K562 (cell line): Measurements from ENCODE around the gene TBX10. TPM values are rescaled to one million over a fixed set of nuclear protein-coding genes. Genes with fewer than 3 reads are reported as not detected.

Source experiments
- BRF1 ChIP-seq: IDR thresholded peaks from 3 replicates; pipeline ENCODE4 v1.6.1; 2011; ENCODE audit warnings: borderline replicate concordance, mild to moderate bottlenecking; ENCODE audit not compliant: insufficient read length; ENCODE audit errors: extremely low read depth
- CAMTA2 ChIP-seq: fragments of 250-450 bp; sonication (Bioruptor Pico); conservative IDR thresholded peaks from 2 replicates; pipeline ENCODE4 v1.5.1; 2022
- DIDO1 ChIP-seq: fragments of 450-650 bp; IDR thresholded peaks from 2 replicates; pipeline ENCODE4 v1.6.1; 2016; ENCODE audit warnings: low read depth, missing biosample characterization, missing genetic modification characterization
- EZH2 ChIP-seq: IDR thresholded peaks from 2 replicates; pipeline ENCODE4 v1.6.1; 2012; ENCODE audit warnings: low read depth, mild to moderate bottlenecking, inconsistent platforms, low read length, borderline replicate concordance
- KHSRP ChIP-seq: fragments of 450-650 bp; IDR thresholded peaks from 2 replicates; pipeline ENCODE4 v1.6.1; 2017
- MCM7 ChIP-seq, 2 experiments: fragments of 450-650 bp; IDR thresholded peaks; 2 replicates each; pipeline ENCODE4 v1.6.1; 2016 to 2018
- MTA3 ChIP-seq: fragments of 450-650 bp; formaldehyde crosslinking; IDR thresholded peaks from 2 replicates; pipeline ENCODE4 v1.6.1; 2017; ENCODE audit warnings: mild to moderate bottlenecking, borderline replicate concordance
- NR2C1 ChIP-seq, 2 experiments: fragments of 450-650 bp; IDR thresholded peaks; 2 replicates each; pipeline ENCODE4 v1.6.1; 2017; ENCODE audit warnings: mild to moderate bottlenecking in 2 of 2, antibody characterized with exemption in 1 of 2, inconsistent platforms in 1 of 2, missing compliant biosample characterization in 1 of 2, missing genetic modification characterization in 1 of 2
- SRF ChIP-seq, 2 experiments: fragments of 250-450, 450-650 bp in 1 of 2; sonication (Bioruptor Pico) in 1 of 2; sonication (generic) in 1 of 2; formaldehyde crosslinking; IDR thresholded peaks; 2 replicates each; pipeline versions ENCODE4 v1.5.0 to v1.5.1; 2020 to 2022; ENCODE audit warnings: mild to moderate bottlenecking in 1 of 2, missing genetic modification reagents in 1 of 2
- TAF15 ChIP-seq: fragments of 200-400 bp; formaldehyde crosslinking; IDR thresholded peaks from 2 replicates; pipeline ENCODE4 v1.6.1; 2017; ENCODE audit warnings: mild to moderate bottlenecking, low read depth, low read length, moderate library complexity
- TGIF2 ChIP-seq: sonication (generic); formaldehyde crosslinking; IDR thresholded peaks from 2 replicates; pipeline ENCODE4 v1.8.1; 2022; ENCODE audit warnings: mild to moderate bottlenecking, missing genetic modification reagents, moderate library complexity
- ZNF695 ChIP-seq: fragments of 450-650 bp; formaldehyde crosslinking; IDR thresholded peaks from 2 replicates; pipeline ENCODE4 v1.4.0; 2020; ENCODE audit warnings: mild to moderate bottlenecking, moderate library complexity
- ZNF696 ChIP-seq: fragments of 250-450 bp; sonication (Bioruptor Pico); conservative IDR thresholded peaks from 2 replicates; pipeline ENCODE4 v1.4.0; 2020; ENCODE audit warnings: mild to moderate bottlenecking, moderate library complexity
- polyA plus RNA-seq, 8 experiments: library from polyadenylated mRNA; depleted of rRNA in 4 of 8; stranded (reverse) in 5 of 8; unstranded in 3 of 8; fragments of >200 nt; fragmentation: Nextera tagmentation in 2 of 8; fragmentation: Illumina TruSeq in 1 of 8; extraction: Ambion mirVana in 2 of 8; extraction: Trizol in 1 of 8; gene quantifications; 2 replicates each; pipeline versions ENCODE4 v1.2.1 to v1.2.3, GENCODE V29; 2011 to 2014; ENCODE audit warnings: inconsistent platforms in 1 of 8, missing spikeins in 1 of 8
- total RNA-seq, 7 experiments: library from RNA; depleted of rRNA in 6 of 7; stranded (reverse); fragments of >200 nt in 6 of 7; fragmentation: Illumina TruSeq in 2 of 7; extraction: Trizol in 2 of 7; gene quantifications; 2 replicates each; pipeline versions ENCODE4 v1.2.1 to v1.2.3, GENCODE V29; 2011 to 2021; ENCODE audit warnings: low replicate concordance in 1 of 7
- TF ChIP-seq, protein P1 (sequence below): IDR thresholded peaks from 3 replicates; pipeline ENCODE4 v1.6.1; 2011; ENCODE audit warnings: borderline replicate concordance, mild to moderate bottlenecking, moderate library complexity; ENCODE audit not compliant: insufficient read length; ENCODE audit errors: extremely low read depth
- TF ChIP-seq, protein P2 (sequence below): fragments of 450-650 bp; IDR thresholded peaks from 2 replicates; pipeline ENCODE4 v1.6.1; 2018; ENCODE audit not compliant: partially characterized antibody
- TF ChIP-seq, protein P3 (sequence below): sonication (generic); formaldehyde crosslinking; IDR thresholded peaks from 2 replicates; pipeline ENCODE4 v1.9.0; 2022; ENCODE audit warnings: mild to moderate bottlenecking, missing genetic modification reagents
- TF ChIP-seq, protein P4 (sequence below): fragments of 250-450 bp; sonication (Bioruptor Pico); IDR thresholded peaks from 2 replicates; pipeline ENCODE4 v1.8.0; 2022; ENCODE audit warnings: inconsistent platforms, mild to moderate bottlenecking, moderate library complexity, borderline replicate concordance

Gene TBX10
- total and polyA plus RNA-seq, 9 of the 15 experiments (the other 6 are each of a cell fraction or from before 2014, with no cell fraction given), result not detected

DNA sequence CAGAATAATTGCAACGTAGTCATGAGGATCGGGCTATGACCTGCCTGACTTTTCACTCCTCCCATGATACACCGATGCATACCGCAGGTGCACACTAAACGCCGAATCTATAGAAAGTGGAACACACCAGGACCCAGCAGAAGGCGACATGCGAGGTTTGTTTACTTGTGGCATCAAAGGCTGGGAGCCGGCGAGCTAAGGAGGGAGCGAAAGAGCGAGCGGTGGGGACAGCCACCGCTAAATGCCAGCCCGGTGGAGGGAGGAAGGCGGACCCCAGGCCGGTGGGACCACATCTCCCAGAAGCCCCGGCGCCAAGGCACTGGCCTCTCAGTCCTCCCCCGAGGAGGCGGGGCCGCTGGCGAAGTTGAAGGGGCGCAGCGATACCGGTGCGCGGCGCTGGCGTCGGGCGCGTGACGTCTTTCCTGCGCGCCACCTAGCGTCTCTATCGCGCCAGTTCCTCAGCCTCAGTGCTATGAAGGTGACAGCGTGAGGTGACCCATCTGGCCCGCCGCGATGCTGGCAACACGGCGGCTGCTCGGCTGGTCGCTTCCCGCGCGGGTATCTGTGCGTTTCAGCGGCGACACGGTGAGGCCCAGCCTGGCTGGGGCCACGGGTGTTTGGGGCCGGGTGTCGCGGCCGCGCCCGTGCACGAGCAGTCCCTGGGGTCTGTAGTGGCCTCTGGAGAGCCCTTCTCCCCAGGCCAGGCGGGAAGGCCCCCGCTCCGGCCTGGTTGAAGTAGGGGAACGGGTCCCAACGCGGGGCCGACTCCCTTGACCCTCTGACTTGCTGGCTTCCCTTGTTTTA is 32.9 kb downstream of the TBX10 start, which contains the start of gene NDUFV1 (continued):
- TF ChIP-seq, protein P1, sequence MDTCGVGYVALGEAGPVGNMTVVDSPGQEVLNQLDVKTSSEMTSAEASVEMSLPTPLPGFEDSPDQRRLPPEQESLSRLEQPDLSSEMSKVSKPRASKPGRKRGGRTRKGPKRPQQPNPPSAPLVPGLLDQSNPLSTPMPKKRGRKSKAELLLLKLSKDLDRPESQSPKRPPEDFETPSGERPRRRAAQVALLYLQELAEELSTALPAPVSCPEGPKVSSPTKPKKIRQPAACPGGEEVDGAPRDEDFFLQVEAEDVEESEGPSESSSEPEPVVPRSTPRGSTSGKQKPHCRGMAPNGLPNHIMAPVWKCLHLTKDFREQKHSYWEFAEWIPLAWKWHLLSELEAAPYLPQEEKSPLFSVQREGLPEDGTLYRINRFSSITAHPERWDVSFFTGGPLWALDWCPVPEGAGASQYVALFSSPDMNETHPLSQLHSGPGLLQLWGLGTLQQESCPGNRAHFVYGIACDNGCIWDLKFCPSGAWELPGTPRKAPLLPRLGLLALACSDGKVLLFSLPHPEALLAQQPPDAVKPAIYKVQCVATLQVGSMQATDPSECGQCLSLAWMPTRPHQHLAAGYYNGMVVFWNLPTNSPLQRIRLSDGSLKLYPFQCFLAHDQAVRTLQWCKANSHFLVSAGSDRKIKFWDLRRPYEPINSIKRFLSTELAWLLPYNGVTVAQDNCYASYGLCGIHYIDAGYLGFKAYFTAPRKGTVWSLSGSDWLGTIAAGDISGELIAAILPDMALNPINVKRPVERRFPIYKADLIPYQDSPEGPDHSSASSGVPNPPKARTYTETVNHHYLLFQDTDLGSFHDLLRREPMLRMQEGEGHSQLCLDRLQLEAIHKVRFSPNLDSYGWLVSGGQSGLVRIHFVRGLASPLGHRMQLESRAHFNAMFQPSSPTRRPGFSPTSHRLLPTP, result no peak
- TF ChIP-seq DIDO1, result peak; percentile 70
- no peak for TF ChIP-seq ZNF695 (CRISPR knock-in tag)
- TF ChIP-seq BRF1, result no peak
- TF ChIP-seq TAF15, result no peak
- TF ChIP-seq, protein P2, sequence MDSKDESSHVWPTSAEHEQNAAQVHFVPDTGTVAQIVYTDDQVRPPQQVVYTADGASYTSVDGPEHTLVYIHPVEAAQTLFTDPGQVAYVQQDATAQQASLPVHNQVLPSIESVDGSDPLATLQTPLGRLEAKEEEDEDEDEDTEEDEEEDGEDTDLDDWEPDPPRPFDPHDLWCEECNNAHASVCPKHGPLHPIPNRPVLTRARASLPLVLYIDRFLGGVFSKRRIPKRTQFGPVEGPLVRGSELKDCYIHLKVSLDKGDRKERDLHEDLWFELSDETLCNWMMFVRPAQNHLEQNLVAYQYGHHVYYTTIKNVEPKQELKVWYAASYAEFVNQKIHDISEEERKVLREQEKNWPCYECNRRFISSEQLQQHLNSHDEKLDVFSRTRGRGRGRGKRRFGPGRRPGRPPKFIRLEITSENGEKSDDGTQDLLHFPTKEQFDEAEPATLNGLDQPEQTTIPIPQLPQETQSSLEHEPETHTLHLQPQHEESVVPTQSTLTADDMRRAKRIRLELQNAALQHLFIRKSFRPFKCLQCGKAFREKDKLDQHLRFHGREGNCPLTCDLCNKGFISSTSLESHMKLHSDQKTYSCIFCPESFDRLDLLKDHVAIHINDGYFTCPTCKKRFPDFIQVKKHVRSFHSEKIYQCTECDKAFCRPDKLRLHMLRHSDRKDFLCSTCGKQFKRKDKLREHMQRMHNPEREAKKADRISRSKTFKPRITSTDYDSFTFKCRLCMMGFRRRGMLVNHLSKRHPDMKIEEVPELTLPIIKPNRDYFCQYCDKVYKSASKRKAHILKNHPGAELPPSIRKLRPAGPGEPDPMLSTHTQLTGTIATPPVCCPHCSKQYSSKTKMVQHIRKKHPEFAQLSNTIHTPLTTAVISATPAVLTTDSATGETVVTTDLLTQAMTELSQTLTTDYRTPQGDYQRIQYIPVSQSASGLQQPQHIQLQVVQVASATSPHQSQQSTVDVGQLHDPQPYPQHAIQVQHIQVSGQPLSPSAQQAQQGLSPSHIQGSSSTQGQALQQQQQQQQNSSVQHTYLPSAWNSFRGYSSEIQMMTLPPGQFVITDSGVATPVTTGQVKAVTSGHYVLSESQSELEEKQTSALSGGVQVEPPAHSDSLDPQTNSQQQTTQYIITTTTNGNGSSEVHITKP, result peak; percentile 8
- TF ChIP-seq NR2C1 (IDR thresholded peaks at IDR 0.05), result peak; percentile 84
- TF ChIP-seq NR2C1 (tag; IDR thresholded peaks at IDR 0.05), result peak; percentile 92
- TF ChIP-seq, protein P3, sequence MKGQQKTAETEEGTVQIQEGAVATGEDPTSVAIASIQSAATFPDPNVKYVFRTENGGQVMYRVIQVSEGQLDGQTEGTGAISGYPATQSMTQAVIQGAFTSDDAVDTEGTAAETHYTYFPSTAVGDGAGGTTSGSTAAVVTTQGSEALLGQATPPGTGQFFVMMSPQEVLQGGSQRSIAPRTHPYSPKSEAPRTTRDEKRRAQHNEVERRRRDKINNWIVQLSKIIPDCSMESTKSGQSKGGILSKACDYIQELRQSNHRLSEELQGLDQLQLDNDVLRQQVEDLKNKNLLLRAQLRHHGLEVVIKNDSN (CRISPR knock-in tag), result peak; percentile 75
- peak; percentile 68; the same call in 1 of the 2 replicates for TF ChIP-seq MTA3
- peak in 1 of 2 experiments; percentile 58; a peak in 1 of 4 replicates for TF ChIP-seq SRF (CRISPR knock-in tag; IDR thresholded peaks at IDR 0.05)
- TF ChIP-seq EZH2, result no peak
- TF ChIP-seq KHSRP, result peak; percentile 84
- peak; percentile 58; the same call in 1 of the 2 replicates for TF ChIP-seq TGIF2 (CRISPR knock-in tag)
- no peak for TF ChIP-seq CAMTA2 (CRISPR knock-in tag)
- no peak for TF ChIP-seq MCM7 (IDR thresholded peaks at IDR 0.05)
- no peak for TF ChIP-seq ZNF696 (CRISPR knock-in tag)
- TF ChIP-seq, protein P4, sequence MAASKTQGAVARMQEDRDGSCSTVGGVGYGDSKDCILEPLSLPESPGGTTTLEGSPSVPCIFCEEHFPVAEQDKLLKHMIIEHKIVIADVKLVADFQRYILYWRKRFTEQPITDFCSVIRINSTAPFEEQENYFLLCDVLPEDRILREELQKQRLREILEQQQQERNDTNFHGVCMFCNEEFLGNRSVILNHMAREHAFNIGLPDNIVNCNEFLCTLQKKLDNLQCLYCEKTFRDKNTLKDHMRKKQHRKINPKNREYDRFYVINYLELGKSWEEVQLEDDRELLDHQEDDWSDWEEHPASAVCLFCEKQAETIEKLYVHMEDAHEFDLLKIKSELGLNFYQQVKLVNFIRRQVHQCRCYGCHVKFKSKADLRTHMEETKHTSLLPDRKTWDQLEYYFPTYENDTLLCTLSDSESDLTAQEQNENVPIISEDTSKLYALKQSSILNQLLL (CRISPR knock-in tag), result no peak
